ENCODE data around the gene CHCHD6. TPM values are rescaled to one million over a fixed set of nuclear protein-coding genes. Genes with fewer than 3 reads are reported as not detected.

Gene CHCHD6
- total RNA-seq, 1 experiment from 2014 or later = 36.3 TPM

DNA sequence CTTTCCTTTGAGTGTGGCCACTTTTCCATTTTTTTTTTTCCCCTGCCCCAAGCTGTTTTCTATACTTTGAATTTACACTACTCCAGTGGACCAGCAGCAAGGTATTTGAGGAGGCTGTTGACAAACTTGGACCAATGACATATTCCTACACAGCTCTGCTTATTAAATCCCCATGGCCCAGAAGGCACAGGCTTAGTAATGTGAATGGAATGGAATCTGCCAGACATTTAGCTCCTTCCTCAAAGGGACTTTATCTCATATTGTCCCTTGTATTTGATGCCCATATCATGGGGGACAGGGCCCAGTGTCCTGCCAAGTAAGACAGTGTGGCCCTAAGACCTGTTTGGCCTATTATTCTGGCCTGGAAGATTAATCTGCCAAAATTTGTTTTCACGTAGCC, 107.5 kb downstream of the CHCHD6 start:
- no peaks in the 10 kb centered on the region for H3K79me2 ChIP-seq (ENCODE audit: insufficient read depth, low read length)
- H3K4me2 ChIP-seq (ENCODE audit: low read length) = no peak overlapping the region
- no peaks in the 10 kb centered on the region for H4K20me1 ChIP-seq (ENCODE audit: insufficient read depth)
- no peaks in the 10 kb centered on the region for H3K36me3 ChIP-seq (ENCODE audit: control insufficient read depth in 1 of 2, insufficient read depth in 2 of 2, low read length in 2 of 2)
- intact Hi-C loops (cut with micrococcal nuclease) = no loop called here
- H3K9ac ChIP-seq (ENCODE audit: low read length) = no peak overlapping the region
- DNase-seq (ENCODE audit: low read depth, low spot score) (no peak), ATAC-seq (no peak)
- no peak overlapping the region for H3K4me3 ChIP-seq (replicated peaks in 1 of 2; ENCODE audit: low read depth in 1 of 2, low read length in 2 of 2)
- H3K27me3 ChIP-seq (ENCODE audit: insufficient read depth, low read length) = no peaks in the 10 kb centered on the region
- RAD21 ChIA-PET (ENCODE audit: low non-redundant PET in 1 of 2, low total read pairs in 2 of 2, uncharacterized antibody in 2 of 2, unreplicated experiment in 2 of 2) = no interaction called here
- H3K9me3 ChIP-seq (ENCODE audit: control insufficient read depth in 1 of 2, insufficient read depth in 1 of 2, low read depth in 1 of 2, low read length in 2 of 2) = no peaks in the 10 kb centered on the region
- no TSS peak for BruUV-seq (replicated peaks)
- H3K27ac ChIP-seq (ENCODE audit: low read depth, low read length) = no peak overlapping the region
- CTCF ChIA-PET = no interaction called here
- no peaks in the 10 kb centered on the region; a peak in 1 of 4 replicates for H3K4me1 ChIP-seq (ENCODE audit: control insufficient read depth in 1 of 2, insufficient read depth in 2 of 2, low read length in 2 of 2)
- TF ChIP-seq ZFX (IDR thresholded peaks at IDR 0.05) = no peak
- POLR2A ChIA-PET = no interaction called here
- H2AFZ ChIP-seq (ENCODE audit: low read depth, low read length, poor library complexity, severe bottlenecking) = no peak overlapping the region
- H3K9me2 ChIP-seq (ENCODE audit: insufficient read depth) = no peaks in the 10 kb centered on the region

DNA sequence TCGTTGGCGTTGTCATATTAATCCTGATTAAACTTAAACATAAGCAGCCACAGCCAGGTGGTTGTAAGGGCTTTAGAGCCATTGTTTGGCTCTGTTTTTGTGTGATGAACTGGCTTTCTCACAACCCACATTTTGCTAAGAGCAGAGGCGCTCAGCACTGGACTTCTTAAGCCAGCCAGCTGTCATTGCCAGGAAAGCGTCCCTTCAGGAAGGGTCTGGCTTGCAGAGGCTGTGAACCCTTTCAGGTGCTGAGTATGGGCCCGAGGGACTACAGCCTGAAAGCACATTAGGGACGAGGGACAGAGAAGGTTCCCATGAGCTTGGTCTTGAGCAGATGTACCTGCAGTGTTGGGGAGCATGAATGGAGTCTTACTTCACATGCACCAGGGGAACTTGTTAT, 112.3 kb downstream of the CHCHD6 start:
- Histone ChIP-seq H2AFZ (ENCODE audit: low read depth, low read length, poor library complexity, severe bottlenecking) (no peak overlapping the region), H4K20me1 (ENCODE audit: insufficient read depth) (no peaks in the 10 kb centered on the region), H3K9me2 (ENCODE audit: insufficient read depth) (no peaks in the 10 kb centered on the region), H3K4me3 (replicated peaks in 1 of 2; ENCODE audit: low read depth in 1 of 2, low read length in 2 of 2) (no peak overlapping the region), H3K4me2 (ENCODE audit: low read length) (no peak overlapping the region), H3K79me2 (ENCODE audit: insufficient read depth, low read length) (no peaks in the 10 kb centered on the region), H3K4me1 (ENCODE audit: control insufficient read depth in 1 of 2, insufficient read depth in 2 of 2, low read length in 2 of 2) (no peaks in the 10 kb centered on the region; a peak in 1 of 4 replicates), H3K36me3 (ENCODE audit: control insufficient read depth in 1 of 2, insufficient read depth in 2 of 2, low read length in 2 of 2) (no peaks in the 10 kb centered on the region), H3K9ac (ENCODE audit: low read length) (no peak overlapping the region), H3K27ac (ENCODE audit: low read depth, low read length) (no peak overlapping the region), H3K9me3 (ENCODE audit: control insufficient read depth in 1 of 2, insufficient read depth in 1 of 2, low read depth in 1 of 2, low read length in 2 of 2) (no peaks in the 10 kb centered on the region), H3K27me3 (ENCODE audit: insufficient read depth, low read length) (no peaks in the 10 kb centered on the region)
- ATAC-seq (no peak), DNase-seq (ENCODE audit: low read depth, low spot score) (no peak)
- ChIA-PET POLR2A (no interaction called here), CTCF (no interaction called here), RAD21 (ENCODE audit: low non-redundant PET in 1 of 2, low total read pairs in 2 of 2, uncharacterized antibody in 2 of 2, unreplicated experiment in 2 of 2) (no interaction called here)
- TF ChIP-seq SRF (IDR thresholded peaks at IDR 0.05; ENCODE audit: low read depth) (no peak), JUND (IDR thresholded peaks at IDR 0.05) (no peak), SIN3A (IDR thresholded peaks at IDR 0.05; ENCODE audit: low read depth) (no peak), ZFX (IDR thresholded peaks at IDR 0.05) (no peak), RAD21 (IDR thresholded peaks at IDR 0.05; ENCODE audit: low read depth) (no peak), POLR2AphosphoS5 (IDR thresholded peaks at IDR 0.05; ENCODE audit: low read depth, low read length) (no peak), ZNF274 (IDR thresholded peaks at IDR 0.05; ENCODE audit: low read depth, low read length) (no peak), TCF7L2 (IDR thresholded peaks at IDR 0.05; ENCODE audit: borderline replicate concordance, extremely low read depth, insufficient read depth, insufficient read length) (no peak), POLR2A (IDR thresholded peaks at IDR 0.05; ENCODE audit: borderline replicate concordance, extremely low read depth, insufficient read depth, insufficient read length) (no peak), EZH2phosphoT487 (IDR thresholded peaks at IDR 0.05; ENCODE audit: borderline replicate concordance) (no peak)
- TF ChIP-seq, protein P1, sequence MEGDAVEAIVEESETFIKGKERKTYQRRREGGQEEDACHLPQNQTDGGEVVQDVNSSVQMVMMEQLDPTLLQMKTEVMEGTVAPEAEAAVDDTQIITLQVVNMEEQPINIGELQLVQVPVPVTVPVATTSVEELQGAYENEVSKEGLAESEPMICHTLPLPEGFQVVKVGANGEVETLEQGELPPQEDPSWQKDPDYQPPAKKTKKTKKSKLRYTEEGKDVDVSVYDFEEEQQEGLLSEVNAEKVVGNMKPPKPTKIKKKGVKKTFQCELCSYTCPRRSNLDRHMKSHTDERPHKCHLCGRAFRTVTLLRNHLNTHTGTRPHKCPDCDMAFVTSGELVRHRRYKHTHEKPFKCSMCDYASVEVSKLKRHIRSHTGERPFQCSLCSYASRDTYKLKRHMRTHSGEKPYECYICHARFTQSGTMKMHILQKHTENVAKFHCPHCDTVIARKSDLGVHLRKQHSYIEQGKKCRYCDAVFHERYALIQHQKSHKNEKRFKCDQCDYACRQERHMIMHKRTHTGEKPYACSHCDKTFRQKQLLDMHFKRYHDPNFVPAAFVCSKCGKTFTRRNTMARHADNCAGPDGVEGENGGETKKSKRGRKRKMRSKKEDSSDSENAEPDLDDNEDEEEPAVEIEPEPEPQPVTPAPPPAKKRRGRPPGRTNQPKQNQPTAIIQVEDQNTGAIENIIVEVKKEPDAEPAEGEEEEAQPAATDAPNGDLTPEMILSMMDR (IDR thresholded peaks at IDR 0.05 in 2 of 3, conservative IDR thresholded peaks at IDR 0.05 in 1 of 3; ENCODE audit: borderline replicate concordance in 1 of 3, insufficient read depth in 1 of 3, low read depth in 2 of 3, low read length in 2 of 3) = no peak
- TF ChIP-seq, protein P2, sequence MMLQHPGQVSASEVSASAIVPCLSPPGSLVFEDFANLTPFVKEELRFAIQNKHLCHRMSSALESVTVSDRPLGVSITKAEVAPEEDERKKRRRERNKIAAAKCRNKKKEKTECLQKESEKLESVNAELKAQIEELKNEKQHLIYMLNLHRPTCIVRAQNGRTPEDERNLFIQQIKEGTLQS (IDR thresholded peaks at IDR 0.05) = no peak
- TF ChIP-seq, protein P3, sequence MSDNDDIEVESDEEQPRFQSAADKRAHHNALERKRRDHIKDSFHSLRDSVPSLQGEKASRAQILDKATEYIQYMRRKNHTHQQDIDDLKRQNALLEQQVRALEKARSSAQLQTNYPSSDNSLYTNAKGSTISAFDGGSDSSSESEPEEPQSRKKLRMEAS (IDR thresholded peaks at IDR 0.05) = no peak
- TF ChIP-seq, protein P4, sequence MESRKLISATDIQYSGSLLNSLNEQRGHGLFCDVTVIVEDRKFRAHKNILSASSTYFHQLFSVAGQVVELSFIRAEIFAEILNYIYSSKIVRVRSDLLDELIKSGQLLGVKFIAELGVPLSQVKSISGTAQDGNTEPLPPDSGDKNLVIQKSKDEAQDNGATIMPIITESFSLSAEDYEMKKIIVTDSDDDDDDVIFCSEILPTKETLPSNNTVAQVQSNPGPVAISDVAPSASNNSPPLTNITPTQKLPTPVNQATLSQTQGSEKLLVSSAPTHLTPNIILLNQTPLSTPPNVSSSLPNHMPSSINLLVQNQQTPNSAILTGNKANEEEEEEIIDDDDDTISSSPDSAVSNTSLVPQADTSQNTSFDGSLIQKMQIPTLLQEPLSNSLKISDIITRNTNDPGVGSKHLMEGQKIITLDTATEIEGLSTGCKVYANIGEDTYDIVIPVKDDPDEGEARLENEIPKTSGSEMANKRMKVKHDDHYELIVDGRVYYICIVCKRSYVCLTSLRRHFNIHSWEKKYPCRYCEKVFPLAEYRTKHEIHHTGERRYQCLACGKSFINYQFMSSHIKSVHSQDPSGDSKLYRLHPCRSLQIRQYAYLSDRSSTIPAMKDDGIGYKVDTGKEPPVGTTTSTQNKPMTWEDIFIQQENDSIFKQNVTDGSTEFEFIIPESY (IDR thresholded peaks at IDR 0.05; ENCODE audit: extremely low read depth, insufficient replicate concordance, low read length) = no peak
- intact Hi-C loops (cut with micrococcal nuclease) = no loop called here
- no TSS peak for BruUV-seq (replicated peaks)

Data from HCT116 (cell line).